GM12878 (cell line): Measurements from ENCODE around the gene MAD2L2.

Source experiments
- ATF2 ChIP-seq: IDR thresholded peaks from 2 replicates; pipeline ENCODE4 v1.6.1; 2012; ENCODE audit warnings: low read length, inconsistent platforms
- CTCF ChIP-seq, 3 experiments: IDR thresholded peaks in 2 of 3; conservative IDR thresholded peaks in 1 of 3; 2 replicates each; pipeline ENCODE4 v1.5.1; 2011; ENCODE audit warnings: low read depth in 3 of 3, low read length in 3 of 3, mild to moderate bottlenecking in 3 of 3, control low read depth in 2 of 3, moderate library complexity in 2 of 3, inconsistent platforms in 1 of 3, mixed read lengths in 1 of 3; ENCODE audit not compliant: control insufficient read depth in 2 of 3, insufficient read depth in 1 of 3; ENCODE audit errors: extremely low read depth in 1 of 3
- EZH2 ChIP-seq: IDR thresholded peaks from 2 replicates; pipeline ENCODE4 v1.6.1; 2012; ENCODE audit warnings: low read depth, mild to moderate bottlenecking, control low read depth, inconsistent platforms, low read length, borderline replicate concordance; ENCODE audit not compliant: control insufficient read depth
- POLR2A ChIP-seq: IDR thresholded peaks from 2 replicates; pipeline ENCODE4 v1.6.1; 2011; ENCODE audit warnings: low read depth, mild to moderate bottlenecking, low read length
- REST ChIP-seq: IDR thresholded peaks from 2 replicates; pipeline ENCODE4 v1.6.1; 2012; ENCODE audit warnings: mild to moderate bottlenecking, low read depth, low read length
- SIX5 ChIP-seq: IDR thresholded peaks from 2 replicates; pipeline ENCODE4 v1.6.1; 2011; ENCODE audit warnings: mild to moderate bottlenecking, low read depth, low read length, moderate library complexity; ENCODE audit not compliant: severe bottlenecking
- SMAD5 ChIP-seq: IDR thresholded peaks from 2 replicates; pipeline ENCODE4 v1.6.1; 2016; ENCODE audit warnings: antibody characterized with exemption, low read depth
- SMC3 ChIP-seq: IDR thresholded peaks from 2 replicates; pipeline ENCODE4 v1.6.1; 2011; ENCODE audit warnings: low read length, improper control_type of control experiment, borderline replicate concordance
- USF2 ChIP-seq: IDR thresholded peaks from 2 replicates; pipeline ENCODE4 v1.6.1; 2011; ENCODE audit warnings: low read depth, low read length, improper control_type of control experiment, borderline replicate concordance

- TF ChIP-seq POLR2A (no peak), SMC3 (no peak), SMAD5 (no peak), ATF2 (no peak), CTCF (IDR thresholded peaks at IDR 0.05 in 2 of 3, conservative IDR thresholded peaks at IDR 0.05 in 1 of 3; ENCODE audit: control insufficient read depth in 2 of 3, extremely low read depth in 1 of 3, insufficient read depth in 1 of 3, low read depth in 3 of 3, low read length in 3 of 3) (no peak), REST (no peak), EZH2 (no peak), SIX5 (no peak), USF2 (no peak)
Observed at GRCh38 chr1:11629184-11630016, 51.5 kb downstream of the MAD2L2 start.
